GM23338 (cell line): ENCODE results near the gene KRT8. TPM values are rescaled to one million over a fixed set of nuclear protein-coding genes. Genes with fewer than 3 reads are reported as not detected.
A peak's percentile ranks its signal among the peaks of the same experiment; 100 is the strongest.

ENCODE experiments used
- ATAC-seq: fragments of 200-7000 bp; cut with Tn5 transposase; 3 replicates; pipeline ENCODE4 v1.9.1; 2020
- DNase-seq: peaks from one replicate; pipeline ENCODE4 v3.0.0-alpha.2; 2015; ENCODE audit warnings: low spot score
- H2AFZ ChIP-seq: fragments of 200-600 bp; sonication (generic); 2 replicates; pipeline ENCODE4 v1.8.0; 2016; ENCODE audit warnings: antibody characterized with exemption, mild to moderate bottlenecking, moderate library complexity
- H3F3A ChIP-seq: fragments of 200-600 bp; sonication (generic); replicated peaks from 2 replicates; pipeline ENCODE4 v1.8.0; 2017; ENCODE audit warnings: antibody characterized with exemption, mixed run types, low read depth
- H3K27ac ChIP-seq: fragments of 200-600 bp; sonication (generic); 2 replicates; pipeline ENCODE4 v1.6.1; 2016; ENCODE audit warnings: low read depth
- H3K27me3 ChIP-seq: fragments of 200-600 bp; sonication (generic); 2 replicates; pipeline ENCODE4 v1.8.0; 2016; ENCODE audit warnings: mild to moderate bottlenecking, mixed run types, moderate library complexity; ENCODE audit not compliant: insufficient read depth
- H3K36me3 ChIP-seq: fragments of 200-600 bp; sonication (generic); 2 replicates; pipeline ENCODE4 v1.8.0; 2016; ENCODE audit warnings: mild to moderate bottlenecking; ENCODE audit not compliant: insufficient read depth
- H3K4me1 ChIP-seq: fragments of 200-600 bp; sonication (generic); 2 replicates; pipeline ENCODE4 v1.8.0; 2016; ENCODE audit warnings: mild to moderate bottlenecking, moderate library complexity; ENCODE audit not compliant: insufficient read depth
- H3K4me2 ChIP-seq: fragments of 200-600 bp; sonication (generic); 2 replicates; pipeline ENCODE4 v1.7.1; 2017; ENCODE audit warnings: mixed run types
- H3K4me3 ChIP-seq: fragments of 200-600 bp; sonication (generic); 2 replicates; pipeline ENCODE4 v1.6.1; 2016; ENCODE audit warnings: mixed run types
- H3K79me2 ChIP-seq: fragments of 200-600 bp; sonication (generic); replicated peaks from 2 replicates; pipeline ENCODE4 v1.8.0; 2017; ENCODE audit warnings: mild to moderate bottlenecking; ENCODE audit not compliant: insufficient read depth
- H3K9me2 ChIP-seq: fragments of 200-600 bp; sonication (generic); 2 replicates; pipeline ENCODE4 v1.8.0; 2017; ENCODE audit not compliant: insufficient read depth
- H4K20me1 ChIP-seq: fragments of 200-600 bp; sonication (generic); replicated peaks from 2 replicates; pipeline ENCODE4 v1.8.0; 2017; ENCODE audit warnings: mild to moderate bottlenecking; ENCODE audit not compliant: insufficient read depth
- H3K27ac Mint-ChIP-seq: 2 replicates; pipeline ENCODE4 v1.8.0; 2020; ENCODE audit warnings: inconsistent platforms, mild to moderate bottlenecking, moderate library complexity, mixed read lengths
- H3K27me3 Mint-ChIP-seq: 3 replicates; pipeline ENCODE4 v1.8.0; 2022; ENCODE audit warnings: low read depth, mild to moderate bottlenecking, moderate library complexity, mixed read lengths, inconsistent platforms; ENCODE audit not compliant: insufficient read depth, poor library complexity
- H3K36me3 Mint-ChIP-seq: 3 replicates; pipeline ENCODE4 v1.8.0; 2021; ENCODE audit warnings: low read depth, mild to moderate bottlenecking, inconsistent platforms, moderate library complexity, mixed read lengths
- H3K4me1 Mint-ChIP-seq: 3 replicates; pipeline ENCODE4 v1.8.0; 2020; ENCODE audit warnings: mild to moderate bottlenecking, inconsistent platforms, mixed read lengths
- H3K4me3 Mint-ChIP-seq: 3 replicates; pipeline ENCODE4 v1.8.0; 2021; ENCODE audit warnings: moderate library complexity, mild to moderate bottlenecking, inconsistent platforms, mixed read lengths
- H3K9me3 Mint-ChIP-seq: 3 replicates; pipeline ENCODE4 v1.8.0; 2020; ENCODE audit warnings: moderate library complexity, mild to moderate bottlenecking, inconsistent platforms, mixed read lengths
- CTCF ChIP-seq, 2 experiments: fragments of 200-600 bp in 1 of 2; sonication (generic) in 1 of 2; conservative IDR thresholded peaks; 2 replicates each; pipeline versions ENCODE4 v1.5.1 to v1.6.1; 2016 to 2017; ENCODE audit warnings: antibody characterized with exemption in 2 of 2, low read depth in 2 of 2, mild to moderate bottlenecking in 2 of 2, moderate library complexity in 1 of 2
- ETS1 ChIP-seq: IDR thresholded peaks from 2 replicates; pipeline ENCODE4 v1.6.1; 2016; ENCODE audit warnings: antibody characterized with exemption
- EZH2phosphoT487 ChIP-seq: fragments of 200-600 bp; sonication (generic); IDR thresholded peaks from one replicate; pipeline ENCODE4 v1.8.1; 2018; ENCODE audit warnings: antibody characterized with exemption; ENCODE audit not compliant: unreplicated experiment
- NANOG ChIP-seq: IDR thresholded peaks from 2 replicates; pipeline ENCODE4 v1.6.1; 2016; ENCODE audit warnings: antibody characterized with exemption, borderline replicate concordance
- POLR2AphosphoS5 ChIP-seq: IDR thresholded peaks from 2 replicates; pipeline ENCODE4 v1.6.1; 2016; ENCODE audit warnings: antibody characterized with exemption, low read depth
- STAT1 ChIP-seq: IDR thresholded peaks from one replicate; pipeline ENCODE4 v1.6.1; 2016; ENCODE audit warnings: antibody characterized with exemption; ENCODE audit not compliant: unreplicated experiment
- ZNF462 ChIP-seq: fragments of 250-450 bp; sonication (Bioruptor Pico); IDR thresholded peaks from 2 replicates; pipeline ENCODE4 v1.5.0; 2020; ENCODE audit warnings: mild to moderate bottlenecking, moderate library complexity
- polyA plus RNA-seq: library from polyadenylated mRNA; unstranded; fragments of >200 nt; fragmentation: Nextera tagmentation; extraction: Ambion mirVana; gene quantifications from 2 replicates; pipeline ENCODE4 v1.2.1, GENCODE V29; 2016
- total RNA-seq: library from RNA; depleted of rRNA; stranded (reverse); fragments of >200 nt; shearing (Covaris generic); gene quantifications from 2 replicates; pipeline ENCODE4 v1.2.3, GENCODE V29; 2014

Gene KRT8
- total and polyA plus RNA-seq, 2 experiments from 2014 or later: 250 to 322 TPM

- TF ChIP-seq ZNF462 (no peak; the same call in 1 of the 2 replicates), CTCF (conservative IDR thresholded peaks at IDR 0.05; ENCODE audit: low read depth in 2 of 2) (no peak)
These were observed 40.7 kb upstream of the KRT8 start (continued) for GRCh38 chr12:52945389-52946232.

- Histone ChIP-seq H3K27me3 (no peaks in the 10 kb centered on the region), H3K4me1 (peaks cover 34% of the 10 kb centered on the region), H3K9me2 (no peaks in the 10 kb centered on the region), H3K27ac (peak overlapping the region; percentile 99), H3K36me3 (no peaks in the 10 kb centered on the region), H3K79me2 (peaks cover 16% of the 10 kb centered on the region), H3F3A (peaks cover 18% of the 10 kb centered on the region; the same call in 1 of the 2 replicates), H3K4me3 (peak overlapping the region; percentile 86), H3K4me2 (peak overlapping the region; percentile 96), H2AFZ (no peak overlapping the region), H4K20me1 (peaks cover 8% of the 10 kb centered on the region)
- no peak for DNase-seq
- H3K4me3 Mint-ChIP-seq: peak overlapping the region; percentile 37; the same call in 2 of the 3 replicates
- H3K36me3 Mint-ChIP-seq: peaks cover 7% of the 10 kb centered on the region
- ATAC-seq: no peak
- peak overlapping the region; percentile 97 for H3K27ac Mint-ChIP-seq
- peaks cover 26% of the 10 kb centered on the region for H3K27me3 Mint-ChIP-seq
- peaks cover 5% of the 10 kb centered on the region; the same call in 2 of the 3 replicates for H3K9me3 Mint-ChIP-seq
- H3K4me1 Mint-ChIP-seq: peaks cover 62% of the 10 kb centered on the region
- TF ChIP-seq POLR2AphosphoS5 (no peak), NANOG (no peak), EZH2phosphoT487 (no peak), STAT1 (no peak), ETS1 (no peak)
These were observed 40.0 kb upstream of the KRT8 start for GRCh38 chr12:52944683-52945388.
